ENCODE measurements around the gene NEDD4L.

The NEDD4L gene

GRCh38 chr18:58140387-58141325 lies 96.6 kb downstream of the NEDD4L start:
- DNase-seq (ENCODE audit: low read depth), result no peak
- no peak for TF ChIP-seq CTCF (IDR thresholded peaks at IDR 0.05; ENCODE audit: control insufficient read depth, insufficient read depth, low read depth, low read length, missing control alignments)
- no peak overlapping the region for H3K4me3 ChIP-seq (ENCODE audit: control insufficient read depth, low read depth, low read length)

- H3K4me3 ChIP-seq (ENCODE audit: control insufficient read depth, low read depth, low read length), result no peak overlapping the region
- DNase-seq (ENCODE audit: low read depth), result no peak
- TF ChIP-seq CTCF (IDR thresholded peaks at IDR 0.05; ENCODE audit: control insufficient read depth, insufficient read depth, low read depth, low read length, missing control alignments), result no peak
Measured at GRCh38 chr18:58143386-58143785, 99.4 kb downstream of the NEDD4L start.

GRCh38 chr18:58144106-58144505 lies 100.1 kb downstream of the NEDD4L start:
- no peak overlapping the region for H3K4me3 ChIP-seq (ENCODE audit: control insufficient read depth, low read depth, low read length)
- no peak for TF ChIP-seq CTCF (IDR thresholded peaks at IDR 0.05; ENCODE audit: control insufficient read depth, insufficient read depth, low read depth, low read length, missing control alignments)
- no peak for DNase-seq (ENCODE audit: low read depth)

- no peak for DNase-seq (ENCODE audit: low read depth)
- TF ChIP-seq CTCF (IDR thresholded peaks at IDR 0.05; ENCODE audit: control insufficient read depth, insufficient read depth, low read depth, low read length, missing control alignments), result no peak
- no peak overlapping the region for H3K4me3 ChIP-seq (ENCODE audit: control insufficient read depth, low read depth, low read length)
Measured at GRCh38 chr18:58144671-58145285, 100.8 kb downstream of the NEDD4L start.

- no peak overlapping the region for H3K4me3 ChIP-seq (ENCODE audit: control insufficient read depth, low read depth, low read length)
Measured at GRCh38 chr18:58146099-58146498, 102.1 kb downstream of the NEDD4L start.

More at GRCh38 chr18:58146099-58146498, 102.1 kb downstream of the NEDD4L start:
- no peak for TF ChIP-seq CTCF (IDR thresholded peaks at IDR 0.05; ENCODE audit: control insufficient read depth, insufficient read depth, low read depth, low read length, missing control alignments)
- no peak for DNase-seq (ENCODE audit: low read depth)

Measured in AG09309 (cell line).